A673 (cell line): ENCODE results near the gene INHBA.

Source experiments
- EZH2 ChIP-seq: fragments of 200-600 bp; sonication (generic); IDR thresholded peaks from 2 replicates; pipeline ENCODE4 v1.6.1; 2017; ENCODE audit warnings: borderline replicate concordance, low read depth, mild to moderate bottlenecking, mixed read lengths, antibody characterized with exemption, low read length; ENCODE audit not compliant: poor library complexity, severe bottlenecking
- TF ChIP-seq, protein P1 (sequence below): fragments of 300-800, 200-600 bp; sonication (generic); conservative IDR thresholded peaks from 2 replicates; pipeline ENCODE4 v1.5.1; 2017; ENCODE audit warnings: low read depth, mild to moderate bottlenecking, antibody characterized with exemption, low read length, moderate library complexity, mixed read lengths

DNA sequence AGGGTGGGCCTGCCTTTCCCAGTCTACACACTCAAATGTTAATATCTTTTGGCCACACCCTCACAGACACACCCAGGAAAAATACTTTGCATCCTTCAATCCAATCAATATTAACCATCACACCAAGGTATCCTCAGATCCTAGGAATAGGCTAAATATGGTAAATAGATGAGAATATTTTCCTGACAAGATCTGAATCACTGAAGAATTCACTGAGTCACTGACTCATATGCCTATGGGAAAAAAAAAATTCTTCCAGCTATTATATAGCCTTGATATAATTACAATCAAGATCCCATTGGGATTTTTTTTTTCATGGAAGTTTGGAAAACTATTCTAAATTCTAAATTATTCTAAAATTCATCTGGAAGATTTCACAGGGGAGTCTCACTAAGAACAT, 65.8 kb downstream of the INHBA start:
- TF ChIP-seq, protein P1, sequence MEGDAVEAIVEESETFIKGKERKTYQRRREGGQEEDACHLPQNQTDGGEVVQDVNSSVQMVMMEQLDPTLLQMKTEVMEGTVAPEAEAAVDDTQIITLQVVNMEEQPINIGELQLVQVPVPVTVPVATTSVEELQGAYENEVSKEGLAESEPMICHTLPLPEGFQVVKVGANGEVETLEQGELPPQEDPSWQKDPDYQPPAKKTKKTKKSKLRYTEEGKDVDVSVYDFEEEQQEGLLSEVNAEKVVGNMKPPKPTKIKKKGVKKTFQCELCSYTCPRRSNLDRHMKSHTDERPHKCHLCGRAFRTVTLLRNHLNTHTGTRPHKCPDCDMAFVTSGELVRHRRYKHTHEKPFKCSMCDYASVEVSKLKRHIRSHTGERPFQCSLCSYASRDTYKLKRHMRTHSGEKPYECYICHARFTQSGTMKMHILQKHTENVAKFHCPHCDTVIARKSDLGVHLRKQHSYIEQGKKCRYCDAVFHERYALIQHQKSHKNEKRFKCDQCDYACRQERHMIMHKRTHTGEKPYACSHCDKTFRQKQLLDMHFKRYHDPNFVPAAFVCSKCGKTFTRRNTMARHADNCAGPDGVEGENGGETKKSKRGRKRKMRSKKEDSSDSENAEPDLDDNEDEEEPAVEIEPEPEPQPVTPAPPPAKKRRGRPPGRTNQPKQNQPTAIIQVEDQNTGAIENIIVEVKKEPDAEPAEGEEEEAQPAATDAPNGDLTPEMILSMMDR, result no peak
- TF ChIP-seq EZH2, result no peak
